ENCODE data around the gene TASOR. TPM values are rescaled to one million over a fixed set of nuclear protein-coding genes. Genes with fewer than 3 reads are reported as not detected.
"Not testable (repeated sequence)": the region's sequence is repeated elsewhere in the genome, so short reads cannot be mapped to it uniquely, and the experiment has no call there.

The TASOR gene, protein sequence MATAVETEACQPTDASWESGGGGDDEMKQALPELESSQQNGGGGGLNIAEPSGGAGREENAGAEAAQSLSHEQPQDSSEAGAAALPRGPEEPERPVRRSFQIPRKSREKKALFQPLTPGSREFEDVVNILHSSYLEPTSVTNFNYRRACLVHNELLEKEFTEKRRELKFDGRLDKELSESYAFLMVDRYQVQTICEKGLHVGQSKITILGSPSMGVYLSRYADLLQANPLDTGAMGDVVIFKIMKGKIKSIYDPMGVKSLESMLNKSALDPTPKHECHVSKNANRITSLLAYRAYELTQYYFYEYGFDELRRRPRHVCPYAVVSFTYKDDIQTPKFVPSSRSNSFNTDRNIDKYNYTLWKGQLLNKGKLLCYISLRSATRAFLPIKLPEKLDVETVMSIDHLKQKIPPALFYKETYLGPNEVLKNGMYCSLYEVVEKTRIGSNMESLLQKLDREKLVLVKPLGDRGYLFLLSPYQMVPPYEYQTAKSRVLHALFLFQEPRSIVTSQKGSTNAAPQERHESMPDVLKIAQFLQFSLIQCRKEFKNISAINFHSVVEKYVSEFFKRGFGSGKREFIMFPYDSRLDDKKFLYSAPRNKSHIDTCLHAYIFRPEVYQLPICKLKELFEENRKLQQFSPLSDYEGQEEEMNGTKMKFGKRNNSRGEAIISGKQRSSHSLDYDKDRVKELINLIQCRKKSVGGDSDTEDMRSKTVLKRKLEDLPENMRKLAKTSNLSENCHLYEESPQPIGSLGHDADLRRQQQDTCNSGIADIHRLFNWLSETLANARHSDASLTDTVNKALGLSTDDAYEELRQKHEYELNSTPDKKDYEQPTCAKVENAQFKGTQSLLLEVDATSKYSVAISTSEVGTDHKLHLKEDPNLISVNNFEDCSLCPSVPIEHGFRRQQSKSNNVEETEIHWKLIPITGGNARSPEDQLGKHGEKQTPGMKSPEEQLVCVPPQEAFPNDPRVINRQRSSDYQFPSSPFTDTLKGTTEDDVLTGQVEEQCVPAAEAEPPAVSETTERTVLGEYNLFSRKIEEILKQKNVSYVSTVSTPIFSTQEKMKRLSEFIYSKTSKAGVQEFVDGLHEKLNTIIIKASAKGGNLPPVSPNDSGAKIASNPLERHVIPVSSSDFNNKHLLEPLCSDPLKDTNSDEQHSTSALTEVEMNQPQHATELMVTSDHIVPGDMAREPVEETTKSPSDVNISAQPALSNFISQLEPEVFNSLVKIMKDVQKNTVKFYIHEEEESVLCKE (N-terminal part only)
- polyA plus RNA-seq (2013, experiment 1 of 2; ENCODE audit: insufficient read length) = 27.4 TPM
- polyA plus RNA-seq (2013, experiment 2 of 2; ENCODE audit: insufficient read length) = 28.9 TPM

DNA sequence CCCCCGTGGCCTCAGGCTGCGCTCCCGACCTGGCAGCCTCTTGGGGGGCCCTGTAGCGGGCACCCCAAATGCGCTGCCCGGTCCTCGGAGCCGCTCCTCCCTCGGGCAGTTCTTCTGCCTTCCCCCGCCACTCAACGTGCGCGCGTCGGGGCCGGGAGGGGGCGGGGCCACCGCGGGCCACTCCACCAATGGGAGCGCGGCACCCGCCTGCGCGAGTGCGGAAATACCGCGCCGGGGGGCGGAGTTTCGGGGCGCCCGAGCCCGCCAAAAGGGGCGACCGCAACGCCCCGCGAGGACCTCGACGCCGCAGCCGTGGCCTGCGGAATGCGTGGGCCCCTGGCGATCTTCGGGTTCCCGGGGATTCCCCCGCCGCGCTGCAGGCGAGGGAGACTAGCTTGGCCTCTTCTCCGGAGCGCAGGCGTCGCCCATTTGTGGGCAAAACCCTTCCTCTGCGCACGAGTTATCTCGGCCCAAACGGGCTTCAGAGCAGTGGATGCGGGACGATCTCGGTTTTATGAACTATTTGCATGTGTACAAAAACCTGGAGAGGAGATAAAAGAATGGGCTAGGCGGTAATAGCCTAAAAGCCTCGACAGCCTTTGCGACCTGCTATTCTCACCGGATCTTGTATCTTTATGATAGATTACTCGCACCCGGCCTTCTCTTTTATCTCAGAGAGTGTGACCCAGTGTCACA, at the start of gene TASOR:
TASOR (minus strand) TSS at position 144 of the 696 bp plus-strand sequence. CDS start 259 bp downstream, outside the sequence.
- DNase-seq = peak; percentile 79

DNA sequence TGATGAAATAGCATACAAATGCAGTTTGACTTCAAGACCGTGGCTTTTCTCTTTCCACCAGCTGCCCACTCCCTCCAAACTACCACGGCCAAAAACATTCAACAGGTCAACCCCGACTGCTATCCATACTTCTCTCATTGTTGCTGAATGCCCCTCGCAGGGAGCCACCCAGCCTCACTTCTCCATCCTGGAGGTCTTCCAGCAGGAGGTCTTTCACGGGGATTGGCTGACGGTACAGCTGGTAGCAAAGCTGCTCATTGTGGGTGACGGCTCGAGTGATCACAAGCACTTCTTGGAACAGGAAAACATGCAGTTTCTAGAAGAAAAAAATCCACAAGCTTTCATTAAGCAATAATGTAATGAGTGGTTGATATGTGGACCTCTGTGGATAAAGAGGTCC, 49.0 kb upstream of the TASOR start:
- DNase-seq = no peak

DNA sequence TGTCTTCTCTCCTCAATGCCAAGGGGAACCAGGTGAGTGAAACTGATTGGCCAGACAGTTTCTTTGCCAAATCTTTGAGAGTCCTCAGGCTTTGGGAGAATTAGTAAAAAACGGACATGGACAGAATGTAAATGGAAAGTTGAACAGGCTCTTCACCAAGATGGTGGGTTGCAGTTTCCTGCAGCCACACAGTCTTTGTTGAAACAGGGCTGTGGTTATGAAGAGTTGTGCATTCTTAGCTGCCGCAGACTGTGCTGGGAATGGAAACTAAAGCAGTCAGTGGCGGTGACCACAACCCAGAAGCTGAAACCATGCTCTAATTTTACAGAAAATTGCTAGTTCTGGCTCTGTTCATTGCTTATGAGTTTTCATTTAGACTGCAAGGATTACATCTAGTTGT, 42.1 kb upstream of the TASOR start:
- no peak for DNase-seq

DNA sequence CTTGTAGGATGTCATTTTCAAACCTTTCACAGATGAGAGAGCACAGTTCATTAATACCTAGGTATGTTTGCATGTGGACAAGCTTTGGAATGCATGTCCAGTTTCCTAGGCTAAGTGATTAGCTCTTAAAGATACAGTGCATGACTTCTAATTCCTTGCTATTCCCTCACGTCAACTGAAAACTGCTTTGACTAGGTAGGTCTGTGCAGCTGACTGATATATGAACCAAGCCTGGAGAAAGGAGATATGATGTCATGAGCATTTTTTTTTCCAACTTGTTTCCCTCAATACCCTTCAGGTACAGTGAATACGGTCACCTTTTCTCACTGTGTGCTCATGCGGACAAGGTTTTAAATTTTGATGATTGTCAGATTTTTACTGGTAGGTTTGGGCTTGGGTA, 41.6 kb upstream of the TASOR start:
- DNase-seq = no peak

DNA sequence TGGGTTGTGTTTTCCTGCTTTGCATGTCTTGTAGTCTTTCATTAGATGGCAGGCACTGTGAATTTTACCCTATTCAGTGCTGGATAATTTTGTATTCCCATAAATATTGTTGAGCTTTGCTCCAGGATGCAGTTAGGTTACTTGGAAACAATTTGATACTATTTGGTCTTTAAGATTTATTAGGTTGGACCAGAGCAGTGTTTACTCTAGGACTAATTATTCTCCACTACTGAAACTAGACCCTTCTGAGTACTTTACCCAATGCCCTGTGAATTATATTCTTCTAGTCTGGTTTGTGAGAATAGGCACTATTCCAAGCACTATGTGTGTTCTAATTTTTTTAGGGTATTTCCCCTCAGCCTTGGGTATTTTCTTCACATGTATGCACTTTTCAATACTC, 37.8 kb upstream of the TASOR start:
- no peak for DNase-seq

DNA sequence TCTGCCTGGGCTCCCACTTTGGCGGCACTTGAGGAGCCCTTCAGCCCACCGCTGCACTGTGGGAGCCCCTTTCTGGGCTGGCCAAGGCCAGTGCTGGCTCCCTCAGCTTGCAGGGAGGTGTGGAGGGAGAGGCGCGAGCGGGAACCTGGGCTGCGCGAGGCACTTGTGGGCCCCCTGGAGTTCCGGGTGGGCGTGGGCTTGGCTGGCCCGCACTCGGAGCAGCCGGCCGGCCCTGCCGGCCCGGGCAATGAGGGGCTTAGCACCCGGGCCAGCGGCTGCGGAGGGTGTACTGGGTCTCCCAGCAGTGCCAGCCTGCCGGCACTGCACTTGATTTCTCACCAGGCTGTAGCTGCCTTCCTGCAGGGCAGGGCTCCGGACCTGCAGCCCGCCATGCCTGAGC, 35.7 kb upstream of the TASOR start:
- not testable (repeated sequence) for DNase-seq

DNA sequence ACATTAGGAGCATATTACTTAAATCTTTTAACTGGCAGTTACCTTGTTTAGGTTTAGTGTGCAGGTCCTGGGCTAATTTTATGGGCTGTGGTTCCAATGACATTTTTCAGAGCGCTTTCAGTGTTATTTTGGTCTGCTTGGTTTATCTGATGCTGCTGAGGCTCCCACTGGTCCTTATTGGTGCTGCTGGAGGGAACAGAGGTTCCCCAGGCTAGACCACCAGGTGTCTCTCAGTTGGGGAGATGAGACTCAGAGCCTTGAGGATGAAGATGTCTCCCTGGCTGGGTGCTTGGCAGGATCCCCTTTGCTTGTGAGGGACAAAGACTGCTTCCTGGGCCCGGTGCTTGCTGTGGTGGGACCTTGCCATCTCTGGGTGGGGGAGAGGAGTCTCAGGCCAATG, 28.3 kb upstream of the TASOR start:
- no peak for DNase-seq

DNA sequence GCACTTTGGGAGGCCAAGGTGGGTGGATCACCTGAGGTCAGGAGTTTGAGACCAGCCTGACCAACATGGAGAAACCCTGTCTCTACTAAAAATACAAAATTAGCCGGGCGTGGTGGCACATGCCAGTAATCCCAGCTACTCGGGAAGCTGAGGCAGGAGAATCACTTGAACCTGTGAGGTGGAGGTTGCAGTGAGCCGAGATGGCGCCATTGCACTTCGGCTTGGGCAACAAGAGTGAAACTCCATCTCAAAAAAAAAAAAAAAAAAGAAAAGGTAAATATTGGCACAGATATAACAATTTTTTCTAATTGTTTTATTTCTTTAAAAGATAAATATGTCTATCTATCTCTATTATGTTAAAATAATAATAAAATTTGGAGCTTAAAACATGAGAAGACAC, 24.3 kb upstream of the TASOR start:
- DNase-seq = not testable (repeated sequence)

DNA sequence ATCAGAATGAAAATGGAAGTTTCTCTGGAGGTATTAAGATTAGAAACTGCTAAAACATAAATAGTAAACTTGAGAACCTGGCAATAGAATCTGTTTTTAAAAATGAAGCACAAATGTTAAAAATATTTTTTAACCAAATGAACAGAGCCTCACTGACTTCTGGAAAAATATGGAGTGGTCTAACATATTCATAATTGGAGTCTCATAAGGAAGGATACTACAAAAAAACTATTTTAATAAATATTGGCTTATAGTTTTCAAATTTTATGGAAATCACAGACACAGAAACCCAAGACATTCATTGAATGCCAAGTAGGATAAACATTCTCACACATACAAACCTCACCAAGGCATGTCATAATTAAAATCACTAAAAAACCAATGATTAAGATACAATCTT, 23.6 kb upstream of the TASOR start:
- DNase-seq = no peak

DNA sequence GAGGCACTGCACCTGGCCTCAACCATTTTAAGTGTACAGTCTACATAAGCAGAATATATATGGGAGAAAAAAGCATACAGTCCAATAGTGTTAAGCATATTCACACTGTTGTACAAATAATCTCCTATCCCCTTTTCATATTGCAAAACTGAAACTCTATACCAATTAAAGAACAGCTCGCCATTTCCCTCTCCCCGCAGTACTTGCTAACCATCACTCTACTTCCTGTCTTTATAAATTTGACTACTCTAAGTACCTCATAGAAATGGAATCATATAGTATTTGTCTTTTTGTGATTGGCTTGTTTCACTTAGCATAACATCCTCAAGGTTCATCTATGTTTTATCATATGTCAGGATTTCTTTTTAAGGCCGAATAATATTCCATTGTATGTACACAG, 21.6 kb upstream of the TASOR start:
- DNase-seq = no peak

DNA sequence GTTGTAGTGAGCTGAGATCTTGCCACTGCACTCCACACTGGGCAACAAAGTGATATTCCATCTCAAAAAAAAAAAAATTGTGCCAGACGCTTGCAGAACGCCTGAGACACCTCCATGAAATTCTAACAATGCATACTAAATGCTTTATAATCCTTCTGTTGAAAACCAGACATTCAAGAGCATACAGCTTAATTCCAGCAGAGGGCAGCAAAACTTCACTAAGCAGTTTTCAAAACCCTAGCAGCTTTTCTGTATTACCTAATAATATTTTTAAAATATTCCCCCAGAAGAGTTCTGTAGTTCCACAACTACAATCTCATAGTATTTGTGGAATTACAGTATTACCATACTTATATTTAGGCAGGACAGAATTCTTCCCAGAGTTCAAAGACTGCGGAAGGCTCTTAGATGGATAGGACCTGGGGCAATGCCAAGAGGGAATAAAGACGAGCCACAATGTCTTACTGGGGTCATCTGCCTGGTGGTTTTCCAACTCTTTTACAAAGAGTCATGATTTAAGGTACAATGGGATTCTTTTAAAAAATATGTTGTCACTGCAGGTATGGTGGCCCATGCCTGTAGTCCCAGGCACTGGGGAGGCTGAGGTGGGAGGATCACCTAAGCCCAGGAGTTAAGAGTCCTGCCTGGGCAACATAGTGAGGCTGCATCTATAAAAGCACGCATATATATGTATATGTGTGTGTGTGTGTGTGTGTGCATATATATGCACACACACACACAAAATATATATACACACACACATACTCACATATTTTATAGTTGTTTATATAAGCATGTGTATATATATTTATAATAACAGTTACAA, 19.6 kb upstream of the TASOR start:
- DNase-seq = peak; percentile 64

DNA sequence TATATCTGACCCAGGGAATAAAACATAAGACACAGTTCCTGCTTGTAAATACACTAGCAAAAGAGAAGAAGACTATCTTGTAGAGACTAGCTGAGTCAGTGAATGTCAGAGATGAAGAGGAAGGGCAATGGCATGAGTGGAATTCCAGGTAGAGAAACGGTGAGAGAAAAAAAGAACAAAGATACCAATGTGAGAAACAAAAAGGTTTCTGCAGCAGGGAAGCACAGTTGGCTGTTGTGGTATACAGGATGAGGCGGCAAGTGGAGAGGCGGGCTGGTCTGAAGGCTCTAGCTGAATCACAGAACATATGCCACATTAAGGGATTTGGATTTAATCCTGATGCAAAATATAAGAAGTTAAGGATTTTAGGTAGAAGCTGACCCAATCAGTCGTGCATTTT, 17.1 kb upstream of the TASOR start:
- no peak for DNase-seq

DNA sequence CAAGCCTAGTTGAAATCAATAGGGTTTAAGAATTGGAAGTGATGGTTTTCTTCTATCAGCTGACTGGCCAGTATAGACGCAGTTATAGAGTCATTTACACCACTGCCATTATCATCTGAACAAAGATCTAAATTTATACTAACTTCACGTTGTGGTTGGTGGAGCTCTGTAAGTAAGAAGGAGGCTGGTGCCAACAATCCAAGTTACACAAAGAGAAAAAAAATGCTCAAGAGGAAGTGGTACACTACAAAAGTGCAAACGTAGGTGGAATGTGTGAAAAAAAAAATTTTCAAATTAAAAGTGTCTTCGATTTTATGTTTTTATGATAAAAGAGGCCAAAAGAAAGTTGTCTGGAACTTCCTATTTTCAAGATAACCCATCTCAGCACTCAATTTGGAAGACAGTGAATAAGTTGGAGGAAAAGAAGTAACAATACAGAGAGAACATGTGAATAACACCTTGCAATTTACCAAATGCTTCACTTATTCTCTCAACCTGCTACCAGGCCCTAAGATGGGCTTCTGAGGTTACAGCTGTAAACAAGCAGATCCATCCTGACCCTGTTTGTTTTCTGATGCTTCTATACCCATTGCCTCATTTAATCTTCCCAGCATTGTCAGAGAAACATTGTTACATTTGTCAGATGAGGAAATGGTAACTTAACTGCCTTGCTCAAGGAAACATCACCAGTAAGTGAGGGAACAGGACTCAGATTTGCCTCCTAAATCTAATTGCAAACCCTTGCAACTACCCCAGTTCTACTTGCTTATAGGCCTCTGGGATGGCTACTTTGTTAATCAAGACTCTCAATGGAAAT, 12.0 kb upstream of the TASOR start:
- DNase-seq = no peak

DNA sequence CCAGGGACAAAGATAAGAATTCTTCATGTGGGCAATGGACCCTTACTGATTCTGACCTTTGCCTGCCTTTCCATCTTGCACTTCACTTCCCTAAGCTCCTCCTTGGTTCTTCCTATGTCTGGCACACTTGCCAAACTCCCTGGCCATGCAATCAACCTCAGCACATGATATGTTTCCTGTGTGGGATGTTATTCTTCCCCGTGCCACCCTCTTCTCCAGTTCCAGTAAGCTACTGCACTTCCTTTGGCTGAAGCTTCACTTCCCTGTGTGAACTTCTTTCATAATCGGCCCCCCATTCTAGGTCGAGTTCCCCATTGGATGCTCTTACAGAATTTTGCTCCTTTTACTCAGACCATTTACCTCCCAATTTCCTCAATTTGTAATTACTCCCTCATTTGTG, 10.7 kb upstream of the TASOR start:
- DNase-seq = no peak

DNA sequence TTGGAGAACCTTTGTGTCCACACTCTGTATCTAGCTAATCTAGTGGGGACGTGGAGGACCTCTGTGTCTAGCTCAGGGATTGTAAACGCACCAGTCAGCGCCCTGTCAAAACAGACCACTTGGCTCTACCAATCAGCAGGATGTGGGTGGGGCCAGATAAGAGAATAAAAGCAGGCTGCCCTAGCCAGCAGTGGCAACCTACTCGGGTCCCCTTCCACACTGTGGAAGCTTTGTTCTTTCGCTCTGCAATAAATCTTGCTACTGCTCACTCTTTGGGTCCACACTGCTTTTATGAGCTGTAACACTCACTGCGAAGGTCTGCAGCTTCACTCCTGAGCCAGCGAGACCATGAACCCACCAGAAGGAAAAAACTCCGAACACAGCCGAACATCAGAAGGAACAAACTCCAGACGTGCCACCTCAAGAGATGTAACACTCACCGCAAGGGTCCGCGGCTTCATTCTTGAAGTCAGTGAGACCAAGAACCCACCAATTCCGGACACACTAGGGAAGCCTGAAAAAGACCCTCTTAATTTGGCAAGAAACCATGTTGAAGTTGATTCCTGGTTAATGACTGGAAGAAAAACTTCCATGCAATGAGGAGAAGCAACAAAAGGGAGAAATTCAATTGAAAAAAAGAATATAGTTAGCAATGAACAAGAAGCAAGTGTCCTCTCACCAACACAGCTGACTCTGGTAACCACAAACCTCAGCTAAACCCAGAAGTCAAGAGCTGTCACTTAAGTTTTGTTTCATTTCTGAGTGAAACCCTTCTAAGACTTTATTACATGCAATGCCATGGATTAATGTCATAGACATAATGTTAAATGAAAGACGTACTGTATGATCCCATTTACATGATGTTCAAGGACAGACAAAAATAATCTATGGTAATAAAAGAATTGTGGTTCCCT, 9.7 kb upstream of the TASOR start:
- DNase-seq = not testable (repeated sequence)

DNA sequence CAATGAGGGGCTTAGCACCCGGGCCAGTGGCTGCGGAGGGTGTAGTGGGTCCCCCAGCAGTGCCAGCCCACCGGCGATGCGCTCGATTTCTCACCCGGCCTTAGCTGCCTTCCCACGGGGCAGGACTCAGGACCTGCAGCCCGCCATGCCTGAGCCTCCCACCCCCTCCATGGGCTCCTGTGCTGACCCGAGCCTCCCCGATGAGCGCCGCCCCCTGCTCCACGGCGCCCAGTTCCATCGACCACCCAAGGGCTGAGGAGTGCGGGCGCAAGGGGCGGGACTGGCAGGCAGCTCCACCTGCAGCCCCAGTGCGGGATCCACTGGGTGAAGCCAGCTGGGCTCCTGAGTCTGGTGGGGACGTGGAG, 8.9 kb upstream of the TASOR start:
- DNase-seq = not testable (repeated sequence)

DNA sequence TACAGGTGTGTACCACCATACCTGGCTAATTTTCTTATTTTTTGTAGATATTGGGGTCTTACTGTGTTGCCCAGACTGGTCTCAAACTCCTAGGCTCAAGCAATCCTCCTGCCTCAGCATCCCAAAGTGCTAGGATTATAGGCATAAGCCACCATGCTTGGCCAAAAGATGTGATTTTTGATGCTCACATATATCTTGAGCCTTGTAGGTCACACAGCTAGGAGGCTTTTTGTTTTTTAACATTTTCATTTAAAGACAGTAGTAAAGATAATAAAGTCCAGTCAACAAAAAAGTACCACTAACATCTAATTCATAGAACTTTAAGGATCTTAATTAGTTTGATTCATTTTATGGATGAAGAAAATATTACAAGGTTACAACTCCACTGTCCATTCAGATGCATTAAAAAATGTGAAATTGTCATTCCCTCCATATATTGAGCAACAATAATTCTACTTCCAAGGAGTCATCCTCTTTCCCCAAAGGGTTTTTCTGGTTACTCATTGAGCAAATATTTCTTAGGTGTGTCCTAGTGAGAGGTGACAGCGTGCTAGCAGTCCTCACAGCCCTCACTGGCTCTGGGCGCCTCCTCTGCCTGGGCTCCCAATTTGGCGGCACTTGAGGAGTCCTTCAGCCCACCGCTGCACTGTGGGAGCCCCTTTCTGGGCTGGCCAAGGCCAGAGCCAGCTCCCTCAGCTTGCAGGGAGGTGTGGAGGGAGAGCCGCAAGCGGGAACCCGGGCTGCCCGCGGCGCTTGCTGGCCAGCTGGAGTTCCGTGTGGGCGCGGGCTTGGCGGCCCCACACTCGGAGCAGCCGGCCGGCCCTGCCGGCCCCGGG, 8.3 kb upstream of the TASOR start:
- DNase-seq = no peak

DNA sequence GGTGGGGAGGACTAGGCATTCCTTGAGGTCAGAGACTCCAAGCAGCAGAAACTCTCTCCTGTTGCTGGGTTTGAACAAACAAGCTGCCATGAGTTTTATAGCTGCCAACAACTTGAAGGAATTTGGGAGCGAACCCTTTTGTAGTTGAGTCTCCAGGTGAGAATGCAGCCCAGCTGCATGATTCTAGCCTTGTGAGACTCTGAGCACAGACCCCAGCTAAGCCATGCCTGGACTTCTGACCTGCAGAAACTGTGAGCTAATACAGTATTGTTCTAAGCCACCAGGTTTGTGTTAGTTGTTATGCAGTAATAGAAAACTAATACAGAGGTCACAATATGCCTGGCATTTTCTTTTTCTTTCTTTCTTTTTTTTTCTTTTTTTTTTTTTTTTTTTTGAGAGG, 6.2 kb upstream of the TASOR start:
- no peak for DNase-seq
